Colonic mucosa (tissue), 4 donors: ENCODE results near the gene SLC26A4. TPM values are rescaled to one million over a fixed set of nuclear protein-coding genes. Genes with fewer than 3 reads are reported as not detected.

Experiments
- DNase-seq: peaks from one replicate; pipeline ENCODE4 v3.0.0-alpha.2; 2020
- H3K27ac ChIP-seq: fragments of 200-600 bp; one replicate; pipeline ENCODE4 v1.8.0; 2021
- H3K27me3 ChIP-seq: fragments of 200-600 bp; one replicate; pipeline ENCODE4 v1.8.0; 2021
- H3K36me3 ChIP-seq: fragments of 200-600 bp; one replicate; pipeline ENCODE4 v1.8.0; 2021
- H3K4me1 ChIP-seq: fragments of 200-600 bp; one replicate; pipeline ENCODE4 v1.8.0; 2021; ENCODE audit warnings: mild to moderate bottlenecking
- H3K4me3 ChIP-seq: fragments of 200-600 bp; one replicate; pipeline ENCODE4 v1.8.0; 2021
- H3K9ac ChIP-seq, 2 donors: one replicate each; pipeline ENCODE4 v1.7.0; 2013; ENCODE audit warnings: control low read depth in 2 of 2, low read depth in 2 of 2, low read length in 2 of 2
- H3K9me3 ChIP-seq: fragments of 200-600 bp; one replicate; pipeline ENCODE4 v1.8.0; 2021
- CTCF ChIP-seq: fragments of 200-600 bp; IDR thresholded peaks from one replicate; pipeline ENCODE4 v1.8.0; 2022; ENCODE audit warnings: antibody characterized with exemption, mild to moderate bottlenecking
- intact Hi-C: fragments of 100-400 bp; cut with DNase I; formaldehyde crosslinking; loops from one replicate; pipeline ENCODE4 v1.14.1; 2022
- total RNA-seq, 2 donors: library from RNA; stranded (reverse); fragmentation: NEBNext Ultra II Directional in 1 of 2; extraction: Animal tissue kit (Norgen Biotek cat#: 25700) in 1 of 2; gene quantifications; one replicate each; pipeline ENCODE4 v1.2.1, GENCODE V29; 2021
- donor health status: healthy.
- donor health status: DM: no; HTN: no; CAD: no.
- donor health status: DM: no; HTN: no; CAD: no.

Gene SLC26A4
- total RNA-seq, 2 donors from 2014 or later = 0.32 to 0.59 TPM

GRCh38 chr7:107712896-107713295 is 52.3 kb downstream of the SLC26A4 start:
- no peak for DNase-seq
- intact Hi-C loops = no loop called here
- Histone ChIP-seq H3K4me1 (no peaks in the 10 kb centered on the region), H3K27me3 (no peaks in the 10 kb centered on the region), H3K36me3 (no peaks in the 10 kb centered on the region), H3K4me3 (no peak overlapping the region), H3K9ac (no peak overlapping the region), H3K9me3 (no peaks in the 10 kb centered on the region), H3K27ac (no peak overlapping the region)
- TF ChIP-seq CTCF = no peak

- H3K27ac ChIP-seq = no peak overlapping the region
Observed at GRCh38 chr7:107715531-107715930, 54.9 kb downstream of the SLC26A4 start.

DNA sequence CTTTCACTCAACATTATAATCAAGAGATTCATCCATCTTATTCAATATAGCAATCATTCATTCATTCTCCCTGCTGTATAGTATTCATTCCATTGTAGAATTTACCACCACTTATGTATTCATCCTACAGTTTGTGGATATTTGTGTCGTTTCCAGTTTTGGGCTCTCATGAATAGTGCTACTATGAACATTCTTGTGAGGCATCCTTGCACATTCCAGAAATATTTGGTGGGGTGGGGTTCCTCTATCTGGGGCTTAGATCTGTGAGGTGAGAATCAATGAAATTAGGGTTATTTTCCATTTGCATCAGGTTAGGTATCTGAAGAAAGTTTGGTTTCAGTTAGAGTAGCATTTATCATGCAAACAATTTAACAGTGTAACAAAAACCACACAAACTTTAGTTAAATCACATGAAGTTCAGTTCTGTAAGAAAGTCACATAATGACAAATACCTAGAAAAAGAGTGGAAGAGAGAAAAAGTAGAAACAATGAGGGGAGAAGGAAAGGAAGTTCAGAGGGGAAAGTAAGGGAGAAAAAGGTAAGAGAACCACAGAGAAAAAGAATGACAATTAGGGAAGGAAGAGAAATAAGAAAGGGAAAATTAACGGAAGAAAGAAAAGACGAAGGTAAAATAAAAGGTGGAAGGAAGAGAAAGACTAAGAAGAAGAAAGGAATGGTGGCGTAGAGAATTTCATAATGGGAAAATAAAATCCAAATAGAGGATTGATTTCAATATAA is 58.0 kb downstream of the SLC26A4 start:
- Histone ChIP-seq H3K9ac (no peak overlapping the region), H3K27ac (no peak overlapping the region), H3K4me1 (no peaks in the 10 kb centered on the region), H3K27me3 (no peaks in the 10 kb centered on the region), H3K4me3 (no peak overlapping the region), H3K9me3 (no peaks in the 10 kb centered on the region), H3K36me3 (no peaks in the 10 kb centered on the region)
- intact Hi-C loops = no loop called here
- no peak for TF ChIP-seq CTCF
- no peak for DNase-seq

More at GRCh38 chr7:107715531-107715930, 54.9 kb downstream of the SLC26A4 start:
- H3K36me3 ChIP-seq = no peaks in the 10 kb centered on the region
- H3K4me3 ChIP-seq = no peak overlapping the region
- DNase-seq = no peak
- no peak for TF ChIP-seq CTCF
- H3K4me1 ChIP-seq = no peaks in the 10 kb centered on the region
- H3K9me3 ChIP-seq = no peaks in the 10 kb centered on the region
- intact Hi-C loops = no loop called here
- H3K9ac ChIP-seq = no peak overlapping the region
- no peaks in the 10 kb centered on the region for H3K27me3 ChIP-seq

DNA sequence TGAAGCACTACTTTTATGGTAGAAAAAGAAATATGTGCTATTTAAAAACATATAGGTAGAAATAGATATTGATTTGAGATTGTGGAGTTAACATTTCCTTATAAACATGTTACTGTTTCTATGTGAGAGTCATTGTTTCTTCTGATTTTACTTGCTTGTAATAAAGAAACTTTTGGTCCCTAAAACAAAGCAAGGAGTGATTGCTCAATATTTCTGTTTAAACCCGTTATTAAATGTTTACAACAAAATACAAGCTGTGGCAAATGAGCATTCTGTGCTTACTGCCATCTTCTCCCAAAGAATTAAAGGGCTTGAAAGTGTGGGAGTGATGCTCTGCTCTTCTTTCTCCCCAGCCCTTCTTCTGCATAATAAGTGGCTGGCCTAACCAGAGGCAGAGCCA is 60.7 kb downstream of the SLC26A4 start:
- Histone ChIP-seq H3K36me3 (no peaks in the 10 kb centered on the region), H3K9ac (no peak overlapping the region), H3K4me3 (no peak overlapping the region), H3K27me3 (no peaks in the 10 kb centered on the region), H3K27ac (no peak overlapping the region), H3K4me1 (no peaks in the 10 kb centered on the region), H3K9me3 (no peaks in the 10 kb centered on the region)
- intact Hi-C loops = loop anchor here (10.0 kb wide), 1 partner anchor 506 kb away; no protein-coding TSS in a partner anchor
- no peak for TF ChIP-seq CTCF
- DNase-seq = no peak

- Histone ChIP-seq H3K36me3 (no peaks in the 10 kb centered on the region), H3K4me1 (no peaks in the 10 kb centered on the region), H3K9ac (no peak overlapping the region), H3K4me3 (no peak overlapping the region), H3K27ac (no peak overlapping the region), H3K27me3 (no peaks in the 10 kb centered on the region), H3K9me3 (no peaks in the 10 kb centered on the region)
- intact Hi-C loops = loop anchor here (10.0 kb wide), 1 partner anchor 508 kb away; no protein-coding TSS in a partner anchor
- no peak for TF ChIP-seq CTCF
- no peak for DNase-seq
Observed at GRCh38 chr7:107723255-107723654, 62.6 kb downstream of the SLC26A4 start.
